NCI-H1105 treated with DMSO at 0.1 percent for 48 hours (cell line): ENCODE measurements around the gene UBE2G2.

Experiments
- DNase-seq: peaks from one replicate; lab custom pipeline; 2025; lab: John Stamatoyannopoulos, UW

UBE2G2 gene

DNA sequence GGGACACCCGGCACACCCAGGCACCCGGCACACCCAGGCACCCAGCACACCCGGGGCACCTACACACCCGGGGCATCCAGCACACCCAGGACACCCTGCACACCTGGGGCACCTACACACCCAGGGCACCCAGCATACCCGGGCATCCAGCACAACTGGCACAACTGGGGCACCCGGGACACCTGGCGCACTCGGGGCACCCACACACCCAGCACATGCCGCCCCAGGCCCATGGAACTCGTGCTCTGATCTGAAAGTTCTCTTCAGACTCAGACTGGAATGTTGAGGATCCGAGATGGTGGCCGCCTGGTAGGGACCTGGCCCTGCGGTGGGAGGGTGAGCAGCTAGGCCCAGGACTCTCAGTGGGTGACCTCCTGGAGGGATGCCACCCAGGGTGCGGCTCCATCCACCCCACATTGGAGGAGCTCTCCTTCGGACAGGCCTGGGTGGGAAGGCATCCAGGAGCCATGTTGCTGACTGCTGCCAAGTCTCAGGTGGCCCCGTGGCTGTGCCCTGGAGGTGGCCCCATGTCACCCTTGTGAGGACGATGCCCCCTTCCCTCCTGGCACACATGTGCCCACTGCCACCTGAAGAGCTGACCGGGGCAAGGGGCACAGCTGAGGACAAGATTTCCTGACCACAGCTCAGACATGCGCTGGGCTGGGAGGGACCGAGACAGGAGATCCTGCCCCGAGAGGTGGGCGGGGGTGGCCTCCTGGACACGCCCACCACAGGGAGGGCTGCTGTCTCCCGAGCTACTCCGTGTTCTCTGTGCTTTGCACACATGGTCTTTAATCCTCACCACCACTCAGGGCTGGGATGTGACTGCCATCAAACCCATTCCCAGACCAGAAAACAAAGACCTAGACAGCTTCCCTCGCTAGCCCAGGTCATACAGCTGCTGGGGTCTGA, 37.0 kb downstream of the UBE2G2 start:
- DNase-seq = no peak

DNA sequence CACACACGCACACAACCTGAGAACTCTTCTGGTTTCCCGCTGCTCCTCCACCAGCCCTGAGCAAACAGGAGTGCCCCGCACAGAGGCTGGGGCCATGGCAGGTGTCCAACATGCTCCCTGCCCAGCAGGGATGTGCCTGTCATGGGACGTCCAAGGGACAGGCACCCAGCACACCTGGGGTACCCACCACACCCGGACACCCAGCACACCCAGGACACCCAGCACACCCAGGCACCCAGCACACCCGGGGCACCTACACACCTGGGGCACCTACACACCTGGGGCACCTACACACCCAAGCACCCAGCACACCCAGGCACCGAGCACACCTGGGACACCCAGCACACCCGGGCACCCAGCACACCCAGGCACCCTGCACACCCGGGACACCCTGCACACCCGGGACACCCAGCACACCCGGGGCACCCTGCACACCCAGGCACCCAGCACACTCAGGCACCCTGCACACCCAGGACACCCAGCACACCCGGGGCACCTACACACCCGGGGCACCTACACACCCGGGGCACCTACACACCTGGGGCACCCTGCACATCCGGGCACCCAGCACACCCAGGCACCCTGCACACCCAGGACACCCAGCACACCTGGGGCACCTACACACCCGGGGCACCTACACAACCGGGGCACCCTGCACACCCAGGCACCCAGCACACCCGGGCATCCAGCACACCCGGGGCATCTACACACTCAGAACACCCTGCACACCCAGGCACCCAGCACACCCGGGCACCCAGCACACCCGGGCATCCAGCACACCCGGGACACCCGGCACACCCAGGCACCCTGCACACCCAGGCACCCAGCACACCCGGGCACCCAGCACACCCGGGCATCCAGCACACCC, 37.9 kb downstream of the UBE2G2 start:
- no peak for DNase-seq

DNA sequence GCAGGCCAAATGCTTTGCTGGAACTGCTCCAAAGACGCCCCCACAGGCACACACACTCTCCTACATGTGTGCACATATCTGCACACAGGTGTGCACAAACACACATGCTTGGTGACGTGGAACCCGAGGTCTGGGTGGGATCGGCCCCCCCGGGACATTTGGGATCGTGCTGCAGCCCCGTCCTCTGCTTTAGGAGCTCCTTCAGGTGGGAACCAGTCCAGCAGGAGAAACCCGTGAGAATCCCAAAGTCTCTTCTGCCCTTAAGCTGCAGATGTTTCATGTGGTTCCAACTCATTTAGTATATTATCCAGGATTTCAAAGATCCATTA, 38.6 kb downstream of the UBE2G2 start:
- DNase-seq = no peak

DNA sequence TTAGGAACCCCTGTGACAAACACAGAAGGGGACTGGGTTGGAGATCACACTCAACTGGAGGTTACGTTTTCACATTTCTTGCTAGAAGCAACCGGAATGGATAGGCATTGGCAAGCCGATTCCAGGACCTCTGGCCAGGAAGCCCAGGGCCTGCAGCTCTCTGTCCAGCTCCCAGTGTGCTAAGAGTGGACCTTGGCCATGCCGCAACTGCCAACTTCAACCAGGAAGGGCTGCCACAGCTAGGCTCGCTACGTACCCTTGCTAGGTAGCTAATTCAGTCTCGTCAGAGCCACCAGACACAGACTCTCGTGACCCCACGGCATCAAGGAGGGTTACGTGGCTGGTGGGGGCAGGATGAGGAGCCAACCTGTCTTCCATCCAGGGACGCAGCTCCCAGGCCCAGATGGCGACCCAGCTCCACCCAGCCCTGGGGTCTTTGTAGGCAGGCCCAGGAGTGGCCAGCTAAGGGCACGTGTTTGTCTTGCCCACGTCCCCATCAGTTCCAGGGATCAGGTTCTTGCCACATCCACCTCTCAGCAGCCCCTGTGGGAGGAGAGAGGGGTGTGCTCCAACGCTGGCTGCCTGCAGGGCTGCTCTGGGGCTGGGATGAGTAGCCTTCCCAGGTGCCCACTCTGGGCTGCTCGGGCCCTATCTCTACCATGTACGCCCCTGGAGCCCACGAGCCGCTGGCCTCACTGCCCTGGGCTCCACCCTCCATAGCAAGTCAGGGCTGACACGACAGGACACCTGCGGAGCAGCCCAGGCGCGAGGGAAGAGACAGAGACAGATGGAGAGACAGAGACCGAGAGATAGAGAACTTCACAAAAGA, 39.2 kb downstream of the UBE2G2 start:
- no peak for DNase-seq

DNA sequence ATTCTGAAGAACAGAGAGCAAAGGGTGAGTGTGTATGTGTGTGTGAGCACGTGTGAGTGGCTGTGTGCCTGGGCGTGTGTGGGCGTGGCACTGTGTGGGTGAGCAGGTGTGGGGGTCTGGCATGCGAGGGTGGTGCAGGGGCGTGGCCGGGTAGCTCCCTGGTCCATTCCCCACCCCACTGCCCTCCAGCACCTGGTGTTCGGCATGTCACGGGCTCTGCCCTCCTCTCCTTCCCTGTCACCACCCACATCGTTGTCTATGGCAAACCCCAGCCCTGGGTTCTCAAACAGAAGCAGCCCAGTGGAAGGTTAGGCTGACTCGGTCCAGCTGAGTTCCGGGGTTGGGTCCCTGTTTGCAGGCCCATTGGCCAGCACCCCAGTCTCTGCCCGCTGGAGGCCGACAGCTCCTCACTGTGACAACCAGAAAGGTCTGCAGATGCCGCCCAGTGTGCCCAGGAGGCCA, 39.8 kb downstream of the UBE2G2 start:
- no peak for DNase-seq

DNA sequence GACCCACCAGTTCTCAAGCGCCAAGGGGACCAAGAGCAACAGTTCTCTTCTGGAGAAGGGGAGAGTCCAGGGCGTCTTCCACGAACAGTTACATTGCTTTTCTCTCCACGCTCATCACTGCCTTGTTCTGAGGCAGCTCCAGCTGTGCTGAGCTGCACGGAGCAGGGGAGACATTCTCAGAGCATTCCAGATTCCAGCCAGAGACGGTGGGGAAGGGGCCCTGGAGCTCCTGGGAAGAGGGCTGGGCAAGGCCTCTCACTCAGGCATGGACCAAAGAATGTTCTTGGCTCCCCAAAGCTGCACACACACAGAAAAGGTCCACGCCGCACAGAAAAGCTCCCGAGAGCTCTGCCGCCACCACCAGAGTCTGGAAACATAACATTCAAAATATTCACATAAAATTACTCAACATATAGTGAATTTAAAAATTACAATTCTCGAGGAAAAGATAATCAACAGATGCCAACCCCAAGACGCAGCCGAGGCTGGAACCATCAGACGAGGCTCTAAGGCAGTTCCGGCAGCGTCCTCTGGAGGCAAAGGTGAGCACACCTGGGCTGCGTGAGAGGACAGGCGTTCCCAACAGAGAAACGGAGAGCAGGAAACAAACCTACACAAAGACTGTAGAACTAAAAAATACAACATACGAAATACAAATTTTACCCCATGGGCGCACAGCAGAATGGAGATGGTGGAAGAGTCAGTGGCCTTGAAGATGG, 40.5 kb downstream of the UBE2G2 start:
- DNase-seq = peak; percentile 31

DNA sequence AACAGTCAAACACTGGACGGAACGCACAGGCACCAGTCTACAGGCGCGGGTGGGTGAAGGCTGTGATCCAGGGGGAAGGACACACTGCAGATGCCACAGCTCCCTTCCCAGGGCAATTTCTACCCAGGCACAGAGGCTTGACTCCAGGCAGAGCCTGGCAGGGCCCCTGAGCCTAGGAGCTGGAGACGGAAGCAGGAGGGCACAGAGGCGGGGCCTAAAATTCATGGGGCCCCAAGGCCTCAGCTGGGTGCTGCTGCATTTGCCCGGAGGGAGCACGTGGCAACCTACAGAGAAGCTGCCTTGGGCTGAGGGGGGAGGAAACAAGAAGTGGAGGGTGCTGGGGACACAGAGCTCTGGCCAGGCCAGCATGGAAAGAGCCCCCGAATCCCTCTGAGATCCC, 41.2 kb downstream of the UBE2G2 start:
- no peak for DNase-seq

DNA sequence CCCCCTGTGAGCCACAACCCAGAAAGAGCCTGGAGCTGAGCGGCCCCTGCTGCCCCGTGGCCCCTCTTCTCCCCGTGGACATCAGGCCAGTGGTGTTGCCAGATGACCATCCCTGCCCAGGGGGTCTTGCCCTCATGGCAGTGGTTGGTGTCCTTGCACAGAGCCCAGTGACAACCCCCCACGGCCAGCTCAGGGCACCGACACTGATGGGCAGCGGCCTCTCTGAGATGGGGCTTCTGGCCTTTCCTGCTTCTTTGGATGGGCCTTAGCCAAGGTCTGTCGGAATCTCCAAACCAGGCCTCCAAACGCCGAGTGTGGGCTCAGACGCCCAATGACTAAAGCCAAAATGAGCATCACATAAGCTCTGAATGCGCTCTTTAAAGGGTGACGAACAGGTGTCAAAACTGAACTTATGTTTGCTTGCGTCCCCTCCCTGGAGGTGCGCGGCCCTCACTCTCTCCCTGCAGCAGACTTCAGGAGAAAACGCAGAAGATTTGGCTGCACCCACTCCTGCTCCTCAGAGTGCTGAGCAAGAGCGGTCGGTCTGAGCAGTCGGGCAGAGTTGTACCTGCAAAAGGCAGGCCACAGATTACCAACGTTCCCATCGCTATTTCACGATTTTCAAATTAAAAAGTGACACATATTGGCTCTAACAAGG, 41.9 kb downstream of the UBE2G2 start:
- DNase-seq = no peak

DNA sequence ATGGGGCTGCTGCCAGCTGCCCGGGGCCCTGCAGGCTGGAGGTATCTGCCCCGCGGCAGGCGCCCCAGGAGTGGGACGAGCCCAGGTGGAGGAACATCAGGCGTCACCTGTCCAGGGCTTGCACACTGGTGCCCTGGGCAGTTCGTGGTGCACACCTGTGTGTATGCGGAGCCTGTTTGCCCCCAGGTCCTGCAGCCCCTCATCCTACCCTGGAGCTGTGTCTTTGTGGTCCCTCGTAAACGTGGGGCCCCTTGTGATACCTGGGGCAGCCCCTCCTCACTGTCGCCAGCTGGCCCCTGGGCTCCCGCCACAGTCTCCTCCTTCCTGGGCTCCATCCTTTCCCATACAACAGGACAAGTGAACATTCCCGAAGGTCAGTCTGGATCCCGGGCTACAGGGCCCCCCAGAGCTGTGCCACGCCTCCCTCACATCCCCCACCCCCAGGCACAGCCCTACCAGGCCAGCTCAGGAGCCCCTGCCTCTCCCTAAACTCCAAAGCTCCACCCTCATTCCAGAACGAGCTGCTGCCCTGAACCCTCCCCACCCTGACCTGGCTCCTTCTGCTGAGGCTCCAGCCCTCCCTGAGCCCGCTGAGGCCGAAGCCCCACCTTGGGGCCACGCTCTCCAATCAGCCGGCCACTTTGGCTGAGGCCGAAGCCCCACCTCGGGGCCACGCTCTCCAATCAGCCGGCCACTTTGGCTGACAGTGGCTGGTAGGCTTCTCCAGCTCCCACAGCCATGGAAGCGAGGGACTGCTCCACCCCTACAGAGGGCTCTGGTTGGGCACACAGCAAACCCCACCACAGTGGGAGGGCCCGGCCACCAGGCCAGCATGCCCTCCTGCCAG, 42.6 kb downstream of the UBE2G2 start:
- DNase-seq = no peak

DNA sequence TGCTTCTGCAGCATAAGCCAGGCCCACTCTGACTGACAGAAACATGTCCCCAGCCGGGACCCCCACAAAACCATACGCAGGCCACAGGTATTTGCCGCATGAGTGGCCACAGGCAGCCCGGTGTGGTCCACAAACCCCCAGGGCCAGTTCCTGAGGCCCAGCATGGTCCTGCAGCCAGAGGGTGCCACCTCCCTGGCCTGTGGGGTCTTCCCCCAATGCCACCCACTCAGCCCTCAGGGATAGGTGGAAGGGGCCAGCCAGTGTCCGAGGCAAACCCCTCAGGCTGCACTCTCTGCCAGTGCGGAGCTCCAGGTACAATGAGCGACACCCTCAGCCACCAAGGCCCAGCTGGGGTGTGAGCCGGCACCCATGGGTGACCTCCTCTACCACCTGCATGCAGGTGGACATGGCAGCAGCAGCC, 43.5 kb downstream of the UBE2G2 start:
- DNase-seq = no peak

DNA sequence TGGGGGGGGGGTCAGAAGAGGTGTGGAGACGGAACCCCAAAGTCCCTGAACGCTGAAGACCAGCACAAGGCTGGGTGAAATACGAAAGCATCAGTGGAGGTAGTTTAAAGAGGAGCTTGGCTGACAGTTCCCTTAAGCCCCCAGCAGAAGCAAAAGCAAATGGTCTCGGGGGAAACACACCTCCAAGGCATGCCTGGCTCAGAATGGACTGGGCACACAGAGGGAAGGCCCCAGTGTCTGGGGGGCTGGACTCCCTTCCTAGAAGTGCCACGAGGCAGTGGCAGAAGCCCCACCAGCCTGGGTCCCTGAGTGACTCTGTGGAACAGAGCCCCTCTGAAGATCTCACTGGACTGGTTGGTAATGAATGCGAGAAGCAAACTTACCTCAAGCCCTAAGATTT, 43.9 kb downstream of the UBE2G2 start:
- DNase-seq = no peak

DNA sequence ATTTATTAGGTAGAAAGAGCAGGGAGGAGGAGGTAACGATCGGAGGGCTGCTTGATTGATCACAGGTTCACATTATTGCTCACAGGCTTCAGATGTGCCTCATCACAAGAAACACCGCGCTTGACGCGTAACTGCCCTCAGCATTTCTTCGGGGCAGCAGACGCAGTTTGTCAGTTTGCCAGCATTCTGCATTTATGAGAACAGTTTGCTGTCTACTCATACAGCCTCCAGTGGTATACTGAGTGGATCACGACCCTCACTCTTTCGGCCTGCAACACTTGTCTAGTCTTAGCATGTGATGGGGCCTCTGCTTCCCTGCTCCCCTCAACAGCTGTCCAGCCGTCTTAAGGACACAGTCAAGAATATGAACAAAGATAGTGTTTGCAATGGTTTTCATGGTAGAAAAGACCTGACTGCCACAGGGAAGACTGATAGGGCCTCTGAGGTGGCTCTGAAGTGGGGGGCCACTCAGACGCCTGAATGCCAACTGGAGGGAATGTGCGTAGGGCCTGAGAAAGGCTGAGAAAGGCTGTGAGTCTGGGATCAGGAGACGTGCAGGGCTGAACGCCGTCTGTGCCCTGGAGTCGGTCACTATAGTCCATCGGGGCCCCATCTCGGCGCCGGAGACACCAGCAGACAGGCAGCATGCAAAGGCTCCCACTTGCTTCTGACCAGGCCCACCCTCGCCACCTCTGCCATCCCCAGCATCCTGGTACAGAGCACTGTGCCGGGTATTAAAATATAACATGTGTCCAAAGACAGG, 45.0 kb downstream of the UBE2G2 start:
- no peak for DNase-seq

DNA sequence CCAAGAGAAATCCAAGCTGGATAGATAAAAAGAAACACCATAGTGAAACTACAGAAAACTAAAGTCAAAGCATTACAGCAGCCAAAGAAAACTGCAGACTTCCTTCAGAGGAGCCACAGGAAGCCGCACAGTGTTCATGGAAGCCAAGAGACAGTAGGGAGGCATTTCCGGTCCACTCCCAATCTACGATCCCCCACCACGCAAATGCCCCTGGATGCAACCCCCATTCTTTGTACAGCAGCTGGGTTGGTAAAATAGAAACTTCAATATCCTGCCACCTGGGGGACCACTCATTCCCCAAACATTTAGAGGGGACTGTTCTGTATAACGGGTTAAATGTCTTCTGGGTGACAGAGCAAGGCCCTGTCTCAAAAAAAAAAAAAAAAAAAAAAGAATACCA, 46.4 kb downstream of the UBE2G2 start:
- no peak for DNase-seq

DNA sequence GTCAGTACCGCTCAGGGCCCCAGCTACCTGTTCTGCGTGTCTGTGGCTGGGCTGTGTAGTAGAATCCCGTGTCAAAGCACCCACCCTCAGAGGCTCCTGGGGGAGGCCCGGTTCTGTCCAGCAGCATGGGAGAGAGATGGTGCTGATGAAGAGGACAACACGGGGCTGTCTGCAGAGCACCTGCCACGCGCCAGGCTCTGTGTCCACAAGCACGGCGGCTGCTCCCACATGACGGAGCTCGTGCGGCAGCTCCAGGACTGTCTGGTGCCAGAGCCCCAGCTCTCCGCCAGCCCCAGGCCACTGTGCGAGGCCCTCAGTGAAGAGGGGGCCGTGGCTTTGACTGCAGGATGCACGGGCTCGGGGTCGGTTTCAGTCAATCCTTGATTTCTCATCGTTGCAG, 48.3 kb downstream of the UBE2G2 start:
- DNase-seq = no peak

DNA sequence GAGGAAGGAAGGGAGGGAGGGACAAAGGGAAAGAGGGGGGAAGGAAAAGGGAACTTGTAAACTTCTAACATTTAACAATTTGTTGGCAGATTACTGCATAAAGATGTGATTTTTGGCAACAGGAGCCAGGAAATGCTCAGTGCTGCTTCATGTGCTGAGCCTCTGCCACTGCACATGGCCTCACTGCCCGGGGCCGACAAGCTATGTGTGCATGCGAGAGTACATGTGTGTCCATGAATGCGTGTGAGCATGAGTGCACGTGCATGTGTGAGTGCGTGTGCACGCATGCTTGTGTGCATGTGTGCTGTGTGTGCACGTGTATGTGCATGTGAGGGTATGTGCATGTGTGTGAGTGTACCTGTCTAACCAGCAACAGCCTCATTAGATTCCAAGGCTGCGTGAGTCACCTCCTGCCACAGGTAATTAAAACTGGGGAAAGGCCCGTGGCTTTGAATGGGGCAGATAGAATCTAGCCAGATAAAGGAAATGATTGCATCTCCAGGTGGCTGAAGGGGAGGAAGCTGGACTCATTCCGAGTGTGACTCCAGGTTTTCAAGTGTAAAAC, 48.9 kb downstream of the UBE2G2 start:
- DNase-seq = no peak

DNA sequence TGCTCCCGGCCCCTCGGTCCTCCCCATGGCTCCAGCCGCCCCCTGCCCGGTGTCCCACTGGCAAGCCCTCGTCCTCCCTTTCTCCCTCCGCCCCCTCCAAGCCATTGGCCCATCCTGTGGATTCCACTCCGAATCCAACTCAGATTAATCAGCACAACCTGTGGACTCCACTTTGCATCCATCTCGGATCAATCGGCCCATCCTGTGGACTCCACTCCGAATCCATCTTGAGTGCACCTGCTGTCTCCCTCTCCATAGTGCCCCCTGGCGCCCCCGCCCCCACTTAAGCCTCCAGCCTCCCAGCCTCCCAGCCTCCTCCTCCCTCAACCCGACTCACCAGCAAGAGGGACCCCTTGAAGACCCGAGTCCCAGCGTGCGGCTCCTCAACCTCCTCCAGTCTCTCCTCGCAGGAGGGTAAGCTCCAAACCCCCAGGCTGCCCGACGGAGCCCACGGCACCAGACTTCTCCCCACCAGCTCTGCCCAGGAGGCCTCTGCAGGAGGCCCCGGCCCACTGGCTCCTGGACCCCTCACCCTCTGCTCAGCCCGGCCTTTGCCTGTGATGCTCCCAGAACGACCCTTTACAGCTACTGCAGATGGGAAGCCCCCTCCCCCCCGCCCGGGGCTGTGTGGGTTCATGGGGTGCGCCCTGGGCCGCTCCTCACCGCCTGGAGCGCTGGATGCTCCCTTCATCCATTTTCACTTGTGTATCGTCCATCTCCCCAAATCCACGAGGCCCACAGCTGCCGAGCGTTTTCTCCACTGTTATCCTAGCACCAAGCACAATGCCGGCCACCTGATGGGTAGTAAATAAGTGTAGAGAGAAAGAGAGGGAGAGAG, 49.6 kb downstream of the UBE2G2 start:
- no peak for DNase-seq

DNA sequence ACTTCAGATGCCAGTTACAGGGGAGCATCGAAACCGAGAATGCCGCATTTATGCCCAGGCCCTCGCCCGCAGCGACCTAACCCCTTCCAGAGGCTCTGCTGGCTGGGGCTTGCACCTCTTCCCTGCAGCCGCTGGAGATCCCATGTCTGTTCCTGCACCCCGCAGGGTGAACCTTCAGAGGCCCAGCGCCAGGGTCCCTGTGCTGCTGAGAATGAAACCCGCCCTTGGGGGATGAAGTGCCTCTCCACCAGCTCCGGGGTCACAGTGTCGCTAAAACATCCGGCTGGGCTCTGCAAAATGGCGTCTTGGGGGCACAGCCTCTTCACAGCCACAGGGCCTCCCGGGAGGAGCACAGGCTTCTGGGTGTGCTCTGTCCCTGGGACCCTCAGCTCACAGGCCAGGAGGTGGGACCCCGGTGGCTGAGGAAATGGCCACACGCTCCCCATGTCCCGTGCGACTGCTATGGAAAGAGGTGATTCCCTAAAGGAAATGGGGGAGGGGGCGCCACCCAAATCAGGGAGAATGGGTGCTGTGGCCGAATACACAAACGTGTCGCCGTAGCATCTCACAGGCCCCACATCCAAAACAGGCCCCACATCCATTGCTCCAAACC, 50.3 kb downstream of the UBE2G2 start:
- DNase-seq = no peak

DNA sequence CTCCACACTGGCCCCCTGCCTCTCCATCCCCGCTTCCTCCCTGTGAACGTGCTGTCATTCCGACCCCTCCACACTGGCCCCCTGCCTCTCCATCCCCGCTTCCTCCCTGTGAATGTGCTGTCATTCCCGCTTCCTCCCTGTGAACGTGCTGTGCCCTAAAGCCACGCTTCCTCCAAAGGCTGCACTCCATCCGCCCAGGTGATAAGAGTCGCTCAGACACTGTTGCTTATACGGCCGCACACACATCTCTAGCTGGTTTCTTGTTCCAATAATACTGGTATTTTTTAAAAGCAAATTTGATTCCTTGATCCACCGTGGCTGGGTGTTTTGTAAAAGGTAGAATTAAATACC, 51.0 kb downstream of the UBE2G2 start:
- no peak for DNase-seq
